Islet precursor cell (in vitro differentiated cells): Measurements from ENCODE around the gene CEPT1.

Source experiments
- DNase-seq: peaks from one replicate; pipeline ENCODE4 v3.0.0-alpha.2; 2018

CEPT1 gene

DNA sequence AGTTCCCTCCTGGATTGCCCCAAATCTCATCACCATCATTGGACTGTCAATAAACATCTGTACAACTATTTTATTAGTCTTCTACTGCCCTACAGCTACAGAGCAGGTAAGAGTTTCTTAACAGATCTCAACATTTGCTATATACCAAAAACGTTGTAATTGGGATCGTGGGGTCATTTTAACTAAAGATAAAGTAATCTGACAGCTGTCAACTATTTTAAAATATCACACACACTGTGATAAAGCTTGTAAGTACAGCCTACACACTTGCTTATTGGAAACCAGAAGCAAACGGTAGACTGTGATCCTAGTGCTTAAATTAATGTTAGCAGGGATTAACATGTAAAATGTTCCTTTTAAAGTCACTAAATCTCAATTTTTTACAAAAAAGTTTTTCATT, 7.9 kb downstream of the CEPT1 start:
- DNase-seq = no peak

DNA sequence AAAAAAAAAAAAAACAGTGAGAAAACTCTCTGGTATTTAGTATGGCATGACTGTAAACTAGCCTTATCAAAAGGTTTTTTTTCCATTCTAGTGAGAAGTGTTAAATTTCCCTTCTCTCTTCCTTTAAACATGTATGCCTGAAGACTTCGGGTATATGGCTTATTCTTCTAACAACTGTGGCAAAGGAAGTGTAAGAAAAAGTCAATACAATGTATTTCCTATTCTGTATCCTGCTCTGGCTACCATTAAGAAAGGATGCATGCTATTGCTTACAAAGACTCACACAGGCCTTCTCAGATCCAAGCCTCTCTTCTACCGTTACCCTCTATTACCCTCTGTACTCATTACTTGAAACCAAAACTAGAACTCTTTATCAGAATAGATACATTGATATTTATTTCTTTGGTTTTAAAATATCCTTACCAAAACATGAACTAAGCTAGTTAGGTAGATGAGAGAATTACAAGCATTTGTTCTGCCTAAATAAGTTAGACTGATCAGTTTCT, 8.4 kb downstream of the CEPT1 start:
- no peak for DNase-seq

DNA sequence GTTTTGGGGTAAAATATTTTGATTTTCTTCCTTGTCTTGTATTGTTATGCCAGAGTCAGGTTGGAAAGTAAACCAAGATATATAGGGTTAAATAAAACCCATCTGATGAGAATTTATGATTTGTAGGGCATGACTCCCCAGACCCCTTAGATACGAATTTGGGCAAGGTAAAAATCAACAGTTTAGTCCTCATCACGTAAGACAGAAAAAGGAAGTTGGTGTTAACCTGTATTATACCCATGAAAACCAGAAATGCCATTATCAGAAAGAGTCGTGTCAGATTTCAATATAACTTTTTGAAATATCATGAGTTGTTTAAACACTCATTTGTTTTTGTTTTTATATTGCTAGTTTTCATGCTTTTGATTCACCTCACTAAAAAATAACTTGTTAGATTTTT, 11.8 kb downstream of the CEPT1 start:
- no peak for DNase-seq

DNA sequence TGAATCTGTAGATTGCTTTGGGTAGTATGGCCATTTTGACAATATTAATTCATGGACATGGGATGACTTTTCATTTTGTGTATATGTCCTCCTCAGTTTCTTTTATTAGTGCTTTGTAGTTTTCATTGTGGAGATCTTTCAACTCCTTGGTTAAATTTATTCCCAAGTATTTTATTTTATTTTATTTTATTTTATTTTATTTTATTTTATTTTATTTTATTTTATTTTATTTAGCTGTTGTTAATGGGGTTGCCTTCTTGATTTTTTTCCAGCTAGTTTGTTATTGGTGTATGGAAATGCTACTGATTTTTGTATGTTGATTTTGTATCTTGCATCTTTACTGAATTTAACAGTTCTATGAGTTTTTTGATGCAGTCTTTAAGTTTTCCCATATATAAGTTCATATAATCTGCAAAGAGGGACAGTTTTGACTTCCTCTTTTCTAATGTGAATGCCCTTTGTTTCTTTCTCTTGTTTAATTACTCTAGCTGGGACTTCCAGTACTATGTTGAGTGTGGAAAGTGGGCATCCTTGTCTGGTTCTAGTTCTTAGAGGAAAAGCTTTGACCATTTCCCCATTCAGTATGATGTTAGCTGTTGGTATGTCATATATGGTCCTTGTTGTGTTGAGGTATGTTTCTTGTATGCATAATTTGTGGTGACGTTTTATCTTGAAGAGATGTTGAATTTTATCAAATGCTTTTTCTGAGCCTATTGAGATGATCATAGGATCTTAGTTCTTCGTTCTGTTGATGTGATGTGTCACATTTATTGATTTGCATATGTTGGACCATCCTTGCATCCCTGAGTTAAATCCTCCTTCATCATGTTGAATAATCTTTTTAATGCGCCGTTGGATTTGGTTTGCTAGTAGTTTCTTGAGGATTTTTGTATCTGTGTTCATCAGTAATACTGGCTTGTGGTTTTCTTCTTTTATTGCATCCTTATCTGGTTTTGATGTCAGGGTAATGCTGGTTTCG, 14.3 kb downstream of the CEPT1 start:
- no peak for DNase-seq

DNA sequence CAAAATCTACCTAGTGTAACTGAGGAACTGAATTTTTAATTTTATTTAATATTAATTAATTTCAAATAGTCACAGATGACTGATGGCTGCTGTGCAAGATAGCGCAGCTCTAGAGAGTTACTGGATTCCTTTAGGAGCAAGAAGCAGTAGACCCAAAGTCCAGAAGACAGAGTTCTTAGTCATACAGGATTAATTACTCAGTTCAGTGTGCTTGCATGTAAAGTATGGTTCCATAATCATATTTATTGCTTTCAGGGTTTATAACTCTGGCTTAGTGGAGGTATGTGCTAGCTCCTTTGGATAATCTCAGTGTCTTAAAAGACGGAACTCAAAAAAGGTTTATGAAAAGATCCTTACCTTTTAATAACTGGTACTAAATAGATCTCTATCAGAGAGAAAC, 17.4 kb downstream of the CEPT1 start:
- DNase-seq = no peak

DNA sequence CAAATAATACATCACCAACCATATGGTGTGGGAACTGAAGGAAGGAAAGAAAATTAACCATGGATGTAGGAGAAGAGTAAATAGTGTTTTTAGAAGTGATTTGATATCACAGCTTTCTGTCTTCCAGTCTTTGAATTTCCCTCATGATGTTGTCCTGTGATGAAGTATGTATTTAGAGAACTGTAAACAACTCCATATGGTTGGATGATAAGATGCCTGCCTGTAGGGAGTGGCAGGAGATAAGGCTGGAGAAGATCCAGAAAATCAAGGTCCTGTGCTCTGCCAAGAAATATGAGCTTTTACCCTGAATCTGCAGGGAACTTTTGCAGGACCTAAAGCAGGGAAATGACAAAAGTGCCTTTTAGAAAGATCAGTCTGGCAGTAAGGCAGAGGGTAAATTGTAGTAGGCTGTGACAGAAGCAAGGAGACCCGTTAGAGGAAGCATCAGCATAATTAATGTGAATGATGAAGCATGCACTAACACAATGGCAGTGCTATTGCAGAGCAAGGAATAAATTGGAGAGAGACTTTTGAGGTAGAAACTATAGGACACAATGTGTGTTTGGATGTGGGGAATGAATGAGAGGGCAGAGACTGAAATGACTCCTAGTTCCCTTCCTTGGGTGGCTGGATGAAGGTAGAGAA, 21.9 kb downstream of the CEPT1 start:
- DNase-seq = no peak

DNA sequence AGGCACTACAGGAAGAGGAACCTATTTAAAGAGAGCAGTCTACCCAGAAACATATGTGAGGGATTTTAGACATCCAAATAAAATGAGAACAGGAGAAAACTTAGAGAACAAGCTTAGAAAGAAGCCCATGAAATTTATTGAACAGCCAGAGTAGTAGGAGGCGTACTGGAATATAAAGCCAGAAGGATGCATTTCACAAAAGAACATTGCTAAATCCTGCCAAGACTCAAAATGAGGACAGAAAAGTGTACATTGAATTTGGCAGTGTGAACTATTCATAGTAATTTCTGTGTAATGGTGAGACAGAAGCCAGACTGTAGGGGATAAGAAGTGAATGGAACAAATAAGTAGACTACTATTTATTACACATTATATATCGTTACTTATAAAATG, 22.5 kb downstream of the CEPT1 start:
- no peak for DNase-seq

DNA sequence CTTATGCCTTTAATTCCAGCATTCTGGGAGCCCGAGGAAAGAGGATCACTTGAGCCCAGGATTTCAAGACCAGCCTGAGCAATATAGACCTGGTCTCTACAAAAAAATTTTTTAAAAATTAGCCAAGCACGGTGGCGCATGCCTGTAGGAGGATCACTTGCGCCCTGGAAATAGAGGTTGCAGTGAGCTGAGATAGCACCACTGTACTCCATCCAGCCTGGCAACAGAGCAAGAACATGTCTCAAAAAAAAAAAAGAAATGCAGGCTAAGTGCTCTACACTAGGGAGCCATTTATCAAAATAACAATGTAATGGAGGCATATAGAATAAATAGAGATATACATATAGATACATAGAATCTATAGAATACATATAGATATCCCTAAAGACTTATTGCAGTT, 23.3 kb downstream of the CEPT1 start:
- no peak for DNase-seq

DNA sequence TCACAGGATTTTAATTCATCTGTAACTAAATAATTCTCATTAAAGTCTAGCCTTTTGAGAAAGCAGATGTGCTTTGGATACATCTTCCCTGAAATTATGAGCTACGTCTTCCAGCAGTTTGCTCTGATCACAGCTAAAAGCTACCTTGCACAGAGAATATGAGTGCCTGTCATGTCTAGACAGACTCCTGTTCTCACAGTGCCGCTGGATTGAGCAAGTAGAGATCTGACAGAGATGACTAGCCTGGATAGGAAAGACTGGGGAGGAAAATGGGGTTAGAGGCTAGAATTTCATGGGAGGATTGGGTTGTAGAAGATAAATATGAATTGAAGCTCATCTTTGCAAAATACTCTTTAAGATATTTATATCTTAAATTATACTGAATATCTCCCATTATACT, 24.1 kb downstream of the CEPT1 start:
- no peak for DNase-seq

DNA sequence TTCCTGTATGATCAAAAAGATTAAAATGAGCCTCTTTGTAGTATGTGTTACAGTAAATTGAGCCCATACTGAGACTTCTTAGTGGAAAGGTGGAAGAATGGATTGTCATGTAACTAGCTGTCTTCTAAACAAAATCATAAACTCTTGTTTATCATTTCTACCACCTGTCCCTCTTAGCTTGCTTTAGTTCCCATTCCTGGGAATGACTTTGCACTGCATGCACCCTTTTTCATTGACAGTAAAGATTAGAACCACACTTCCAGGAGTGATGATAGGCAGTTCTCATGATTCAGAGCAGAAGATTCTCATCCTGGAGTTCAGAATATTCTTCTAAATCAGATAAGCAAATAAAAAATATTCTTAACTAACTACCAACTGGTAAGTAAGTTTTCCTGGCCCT, 32.4 kb downstream of the CEPT1 start:
- DNase-seq = no peak

DNA sequence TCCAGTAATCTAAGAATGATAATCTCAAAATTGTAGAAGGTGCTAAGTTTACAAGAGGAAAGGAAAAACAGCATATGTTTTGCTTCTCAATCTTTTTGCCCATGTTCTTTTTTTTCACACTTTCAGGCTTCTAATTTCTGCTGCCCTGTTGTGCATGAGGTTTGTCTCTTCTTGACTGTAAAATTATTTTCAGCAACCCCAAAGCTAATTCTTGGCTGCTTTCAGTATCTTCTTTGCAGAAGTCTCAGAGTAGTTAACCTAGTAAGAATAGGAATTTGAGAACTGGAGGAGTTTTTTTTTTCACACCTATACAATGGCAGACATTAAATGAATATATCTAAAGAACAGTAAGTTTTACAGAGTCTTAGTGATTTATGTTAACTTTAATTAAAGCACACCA, 34.0 kb downstream of the CEPT1 start:
- DNase-seq = no peak

DNA sequence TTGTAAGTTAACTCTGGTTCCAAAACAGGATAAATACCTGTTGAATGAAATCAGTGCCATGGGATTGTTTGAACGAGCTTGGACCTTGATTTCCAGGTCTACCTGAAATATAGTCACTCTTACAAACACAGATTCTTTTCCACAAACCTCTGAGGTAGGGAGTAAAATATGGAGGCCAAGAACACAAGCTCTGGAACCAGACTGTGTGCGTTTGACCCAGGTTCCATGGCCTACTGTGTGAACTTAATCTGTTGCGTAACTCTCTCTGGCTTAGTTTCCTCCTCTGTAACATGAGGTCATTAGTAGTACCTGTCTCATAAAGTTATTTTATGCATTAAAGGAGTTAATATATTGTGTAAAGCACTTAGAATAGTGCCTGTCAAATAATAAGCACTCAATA, 35.3 kb downstream of the CEPT1 start:
- DNase-seq = no peak

DNA sequence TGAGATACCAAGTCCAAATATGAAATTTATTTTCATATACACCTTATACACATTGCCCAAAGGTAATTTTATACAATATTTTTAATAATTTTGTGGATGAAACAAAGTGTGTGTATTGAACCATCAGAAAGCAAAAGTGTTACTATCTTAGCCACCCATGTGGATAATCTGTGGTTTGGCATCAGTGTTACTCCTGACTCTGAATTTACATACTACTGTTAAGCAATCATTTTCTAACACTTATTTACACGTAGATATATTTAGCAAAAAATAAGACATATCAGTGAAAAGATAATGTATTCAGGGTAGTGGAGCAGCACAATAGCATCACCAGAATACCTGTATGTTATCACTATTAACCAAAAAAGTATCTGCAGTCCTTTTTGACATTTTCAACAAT, 36.7 kb downstream of the CEPT1 start:
- DNase-seq = no peak

DNA sequence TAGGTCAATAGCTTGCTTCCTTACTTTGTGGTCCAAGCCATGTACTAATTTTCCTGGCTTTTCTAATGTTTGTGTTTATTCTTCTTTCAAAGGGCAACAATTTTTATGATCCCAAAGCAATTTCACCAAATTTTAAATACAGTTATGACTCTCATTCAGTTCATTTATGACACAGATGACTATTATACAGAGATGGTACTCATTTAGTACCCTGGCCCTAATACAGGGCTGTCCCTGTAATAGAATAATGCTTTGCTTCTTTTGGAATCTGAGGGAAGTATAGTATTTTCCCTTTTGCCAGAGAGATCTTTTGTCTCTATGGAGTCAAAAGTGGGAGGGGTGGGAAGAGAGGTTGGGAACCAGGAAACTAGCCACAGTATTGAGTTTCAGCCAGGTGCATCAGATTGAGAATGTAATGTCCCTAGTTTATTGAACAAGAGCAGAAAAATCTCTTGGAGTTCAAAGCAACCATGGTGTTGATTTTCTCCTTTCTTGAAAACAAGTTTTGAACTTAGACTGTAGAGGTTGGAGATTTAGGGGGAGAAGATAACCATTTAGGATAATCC, 40.0 kb downstream of the CEPT1 start:
- no peak for DNase-seq

DNA sequence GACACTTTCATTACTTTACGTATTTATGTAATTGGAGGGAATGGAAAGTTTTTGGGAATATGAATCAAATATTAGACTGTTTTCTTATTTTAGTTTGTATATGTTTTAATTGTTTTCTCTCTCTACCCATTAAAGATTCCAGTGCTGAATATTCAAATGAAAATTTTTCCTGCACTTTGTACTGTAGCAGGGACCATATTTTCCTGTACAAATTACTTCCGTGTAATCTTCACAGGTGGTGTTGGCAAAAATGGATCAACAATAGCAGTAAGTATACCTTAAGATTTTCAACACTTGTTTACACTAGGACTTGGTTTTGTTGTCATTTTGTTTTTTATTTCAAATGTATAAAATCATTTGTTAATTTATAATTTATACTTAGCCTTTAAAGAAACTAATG, 42.0 kb downstream of the CEPT1 start:
- no peak for DNase-seq

DNA sequence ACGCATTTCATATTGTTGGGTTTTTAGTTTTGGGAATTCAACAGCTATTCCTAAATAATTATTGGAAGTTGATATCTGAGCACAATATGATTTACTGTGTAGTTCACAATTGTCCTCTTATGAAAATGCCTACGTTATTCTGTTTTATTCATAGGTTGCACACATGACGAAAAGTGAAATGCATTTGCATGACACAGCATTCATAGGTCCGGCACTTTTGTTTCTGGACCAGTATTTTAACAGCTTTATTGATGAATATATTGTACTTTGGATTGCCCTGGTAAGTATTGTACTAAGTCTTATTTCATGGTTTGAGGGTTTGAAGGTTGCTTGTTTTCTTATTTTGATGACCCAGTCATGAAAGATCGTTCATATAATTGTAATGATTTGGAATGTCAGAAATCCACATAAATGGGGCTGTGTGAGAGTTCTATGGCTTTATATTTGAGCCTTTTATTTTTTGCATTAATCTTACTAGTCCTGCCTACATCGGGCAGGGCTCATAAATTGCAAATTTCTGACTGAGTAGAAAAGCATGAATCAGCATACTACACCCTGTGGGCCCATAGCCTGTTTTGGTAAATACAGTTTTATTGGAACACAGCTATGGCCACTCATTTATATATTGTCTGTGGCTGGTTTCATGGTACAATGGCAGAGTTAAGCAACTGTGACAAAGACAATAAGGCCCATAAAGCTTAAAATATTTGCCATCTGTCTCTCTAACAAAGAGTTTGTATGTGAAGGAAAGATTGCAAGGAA, 43.5 kb downstream of the CEPT1 start:
- DNase-seq = no peak

DNA sequence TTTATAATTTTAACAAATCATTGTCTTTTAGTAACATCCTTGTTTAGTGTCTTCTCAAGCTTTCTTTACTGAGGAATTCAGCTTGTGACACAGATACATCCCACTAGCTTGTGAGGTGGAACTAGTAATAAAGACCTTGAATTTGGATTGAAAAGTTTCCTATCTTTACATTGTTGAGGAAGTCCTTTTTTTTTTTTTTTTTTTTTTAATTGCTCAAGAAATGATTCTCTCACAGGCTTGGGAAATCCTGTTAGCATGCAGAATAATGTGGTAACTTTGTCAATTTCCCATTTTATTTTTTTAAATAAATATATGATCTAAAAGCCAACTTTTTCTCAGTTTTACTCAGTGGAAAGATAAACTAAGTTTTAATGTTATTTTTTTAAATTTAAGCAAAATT, 44.6 kb downstream of the CEPT1 start:
- no peak for DNase-seq

DNA sequence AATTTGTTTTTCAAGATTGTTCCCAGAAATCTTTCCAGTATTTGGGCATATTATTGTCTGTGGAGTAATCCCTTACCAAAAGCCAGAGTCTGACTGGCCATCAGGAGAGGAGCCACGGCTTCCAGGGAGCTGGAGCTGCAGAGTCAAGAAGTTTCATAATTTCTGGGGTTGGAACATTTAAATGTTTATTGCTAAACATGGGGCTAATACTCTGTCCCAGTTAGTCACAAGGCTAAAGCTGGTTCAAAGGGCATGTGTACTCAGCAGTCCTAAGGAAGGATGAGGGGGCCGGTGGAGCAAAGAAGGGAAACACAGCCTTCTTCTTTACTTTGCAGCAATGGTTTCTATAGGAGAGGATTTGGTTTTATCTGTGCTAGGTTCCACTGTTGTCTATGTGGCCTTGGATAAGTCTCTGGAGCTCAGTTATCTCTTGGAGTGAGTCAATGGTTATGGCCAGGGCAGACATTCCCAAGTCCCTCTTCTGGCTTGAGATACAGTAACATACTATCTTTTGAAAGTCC, 51.0 kb downstream of the CEPT1 start:
- DNase-seq = peak; percentile 37

DNA sequence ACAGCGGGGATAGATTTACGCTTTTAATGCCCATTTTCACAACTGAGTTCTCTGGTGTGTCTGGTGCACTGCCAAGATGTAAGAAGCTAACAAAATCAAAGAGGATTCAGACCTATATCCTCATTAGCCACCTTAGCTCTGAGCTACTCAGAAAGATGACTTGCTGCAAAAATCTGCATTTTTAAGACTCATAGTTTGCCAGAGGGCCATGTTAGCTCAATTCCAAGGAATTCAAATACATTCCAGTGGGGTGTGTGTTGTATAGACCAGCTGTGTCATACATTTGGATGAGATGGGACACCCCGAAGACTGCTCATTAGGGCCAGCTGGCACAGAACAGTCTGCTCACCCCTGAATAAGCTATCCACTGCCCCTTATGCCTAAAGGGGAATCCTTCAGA, 51.5 kb downstream of the CEPT1 start:
- no peak for DNase-seq

DNA sequence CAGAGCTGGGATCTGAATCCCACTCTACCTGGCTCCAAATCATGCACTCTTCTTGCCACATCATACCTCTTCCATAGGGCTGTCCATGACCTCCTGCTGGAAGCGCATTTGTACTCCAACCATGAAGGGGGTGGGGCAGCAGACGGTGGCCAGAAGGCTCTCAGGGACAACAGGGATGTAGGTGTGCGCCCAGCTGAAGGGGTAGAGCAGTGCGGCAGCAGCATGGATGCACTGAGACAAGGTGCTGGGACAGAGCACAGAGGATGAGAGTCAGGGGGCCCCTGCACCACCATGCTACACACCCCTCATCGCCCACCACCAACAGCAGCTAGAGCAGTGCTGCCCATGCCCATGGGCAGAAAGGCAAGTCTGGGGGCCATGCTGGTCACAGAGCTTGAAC, 52.1 kb downstream of the CEPT1 start:
- DNase-seq = peak; percentile 50

DNA sequence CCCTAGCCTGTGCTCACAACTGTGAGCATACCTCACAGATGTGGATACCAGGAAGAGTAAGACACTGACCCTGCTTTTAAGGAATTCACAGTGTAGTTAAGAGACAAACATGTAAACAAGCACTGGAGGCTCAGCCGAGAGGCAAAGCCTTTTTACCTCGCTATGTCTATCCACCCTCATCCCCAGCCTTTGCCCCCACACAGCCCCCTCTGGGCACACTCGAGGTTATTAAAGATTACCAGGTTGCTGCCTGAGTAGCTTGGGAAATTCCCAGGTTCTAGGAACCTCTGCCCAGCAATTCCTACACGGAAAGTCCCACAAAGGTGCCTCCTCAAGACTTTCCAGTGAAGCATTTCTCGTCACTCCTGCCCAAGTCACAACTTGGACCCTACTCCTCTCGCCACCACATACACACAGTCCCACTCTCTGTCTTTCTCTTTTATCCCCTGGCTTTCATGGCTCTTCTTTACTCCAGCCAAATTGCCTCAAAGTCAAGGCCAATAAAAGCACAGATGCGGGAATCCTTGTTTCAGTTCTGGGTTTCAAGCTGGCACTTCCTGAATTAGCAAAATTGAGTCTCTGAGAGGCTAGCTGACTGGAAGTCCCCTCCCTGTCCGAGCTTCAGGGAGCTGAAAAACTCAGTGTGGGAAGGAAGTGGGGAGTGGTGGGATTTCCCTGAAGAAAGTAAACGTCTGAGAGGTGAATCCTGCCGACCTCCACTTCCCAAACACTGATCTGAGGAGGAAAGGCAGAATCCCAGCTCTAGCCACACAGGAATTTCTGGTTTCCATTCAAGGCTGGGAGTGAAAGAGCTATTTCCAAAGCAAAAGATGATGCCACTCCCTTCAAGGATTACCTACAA, 52.9 kb downstream of the CEPT1 start:
- peak; percentile 56 for DNase-seq
